ENCODE data around the gene UNK. TPM values are rescaled to one million over a fixed set of nuclear protein-coding genes. Genes with fewer than 3 reads are reported as not detected.
A peak's percentile ranks its signal among the peaks of the same experiment; 100 is the strongest.
"Not testable (repeated sequence)": the region's sequence is repeated elsewhere in the genome, so short reads cannot be mapped to it uniquely, and the experiment has no call there.

The UNK gene
- total RNA-seq, 2 experiments from 2014 or later, result 37.4 to 39.8 TPM

DNA sequence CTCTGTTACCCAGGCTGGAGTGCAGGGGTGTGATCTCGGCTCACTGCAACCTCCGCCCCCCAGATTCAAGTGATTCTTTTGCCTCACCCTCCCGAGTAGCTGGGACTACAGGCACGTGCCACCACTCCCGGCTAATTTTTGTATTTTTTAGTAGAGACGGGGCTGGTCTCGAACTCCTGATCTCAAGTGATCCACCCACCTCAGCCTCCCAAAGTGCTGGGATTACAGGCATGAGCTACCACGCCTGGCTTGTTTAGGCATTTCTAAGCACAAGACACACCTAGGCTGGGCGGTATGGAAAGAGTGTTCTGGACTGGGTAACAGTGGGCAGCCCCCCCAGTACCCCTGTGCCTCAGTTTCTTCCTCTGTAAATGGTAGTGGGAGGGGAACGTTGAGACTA, 85.6 kb downstream of the UNK start:
- POLR2A ChIA-PET, result interaction anchor here (1.7 kb wide), 1 partner anchor 15 kb away, joined by 7 read pairs; the partner anchor contains the start of gene WBP2
- not testable (repeated sequence) for H3K36me3 Mint-ChIP-seq; H3K27ac Mint-ChIP-seq; DNase-seq; H3K4me3 Mint-ChIP-seq; H3K9me3 Mint-ChIP-seq; ATAC-seq (ENCODE audit: low read depth); H3K27me3 Mint-ChIP-seq
- peaks cover 17% of the 10 kb centered on the region for H3K4me1 Mint-ChIP-seq

- H3K36me3 Mint-ChIP-seq, result peaks cover 2% of the 10 kb centered on the region
- peak; percentile 66 for DNase-seq
- no peaks in the 10 kb centered on the region for H3K27me3 Mint-ChIP-seq
- H3K9me3 Mint-ChIP-seq, result no peaks in the 10 kb centered on the region
- H3K27ac Mint-ChIP-seq, result peak overlapping the region; percentile 89
- H3K4me1 Mint-ChIP-seq, result peaks cover 25% of the 10 kb centered on the region
- POLR2A ChIA-PET, result interaction anchor here (0.9 to 2.7 kb wide), 14 partner anchors 8 to 108 kb away, joined by 3 to 16 read pairs (median 5); partner anchors contain the start of genes GALK1, TRIM65, UNC13D and WBP2
- H3K4me3 Mint-ChIP-seq, result peak overlapping the region; percentile 49
- ATAC-seq (ENCODE audit: low read depth), result peak; percentile 51
These were observed 88.1 kb downstream of the UNK start for GRCh38 chr17:75872434-75873351.

GRCh38 chr17:75873587-75874322, 89.1 kb downstream of the UNK start:
- no peak for DNase-seq
- H3K4me1 Mint-ChIP-seq, result peaks cover 28% of the 10 kb centered on the region
- H3K4me3 Mint-ChIP-seq, result no peak overlapping the region
- peaks cover under 1% of the 10 kb centered on the region for H3K27me3 Mint-ChIP-seq
- H3K36me3 Mint-ChIP-seq, result peaks cover 3% of the 10 kb centered on the region
- peak overlapping the region; percentile 89 for H3K27ac Mint-ChIP-seq
- H3K9me3 Mint-ChIP-seq, result no peaks in the 10 kb centered on the region
- no peak for ATAC-seq (ENCODE audit: low read depth)
- POLR2A ChIA-PET, result interaction anchor here (1.1 to 2.7 kb wide), 9 partner anchors 9 to 94 kb away, joined by 3 to 16 read pairs (median 8); partner anchors contain the start of genes UNC13D and WBP2

DNA sequence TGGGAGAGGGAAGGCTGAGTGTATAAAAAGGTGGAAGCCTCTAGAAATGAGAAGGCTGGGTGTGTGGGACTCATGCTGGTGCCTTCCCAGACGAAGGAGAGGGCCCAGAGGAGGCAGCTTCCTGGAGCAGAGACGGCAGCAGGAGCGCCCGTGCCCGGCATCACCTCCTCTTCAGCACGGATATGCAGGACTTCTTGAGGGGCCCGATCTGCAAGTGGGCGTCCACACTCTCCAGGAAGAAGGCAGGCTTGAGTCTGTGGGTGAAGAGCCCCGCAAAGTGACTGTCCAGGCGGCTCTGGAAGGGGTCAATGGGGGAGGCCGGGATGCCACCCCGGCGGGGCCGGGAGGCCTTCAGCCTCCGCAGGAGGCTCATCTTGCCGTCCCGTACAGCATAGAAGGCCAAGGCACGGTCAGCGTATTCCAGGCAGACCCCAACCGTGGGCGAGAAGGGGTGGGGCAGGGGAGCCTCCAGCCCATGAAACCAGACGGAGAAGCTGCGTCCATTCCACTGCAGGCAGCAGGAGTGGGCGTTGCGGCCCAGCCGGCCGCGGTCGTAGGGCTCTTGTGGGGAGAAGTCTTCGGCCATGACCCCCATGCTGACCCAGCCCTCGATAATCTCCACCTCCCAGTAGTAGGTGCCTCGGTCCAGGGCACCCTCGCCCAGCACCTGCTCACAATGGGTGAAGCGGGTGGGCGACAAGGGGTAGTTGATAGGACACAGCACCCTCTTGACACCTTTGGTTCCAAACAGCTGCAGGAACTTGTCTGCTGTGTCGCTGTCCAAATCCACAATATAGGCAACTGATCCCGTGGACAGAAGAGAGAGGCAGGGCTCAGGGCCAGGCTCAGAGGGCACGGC, 89.9 kb downstream of the UNK start:
- Mint-ChIP-seq H3K27me3 (peaks cover 7% of the 10 kb centered on the region), H3K9me3 (no peaks in the 10 kb centered on the region), H3K27ac (peak overlapping the region; percentile 45), H3K4me1 (peaks cover 30% of the 10 kb centered on the region), H3K4me3 (no peak overlapping the region), H3K36me3 (peaks cover 3% of the 10 kb centered on the region)
- DNase-seq (peak; percentile 33), ATAC-seq (ENCODE audit: low read depth) (no peak)
- POLR2A ChIA-PET, result interaction anchor here (1.3 to 5.5 kb wide), 10 partner anchors 10 to 97 kb away, joined by 3 to 68 read pairs (median 26); partner anchors contain the start of genes TRIM65, UNC13D and WBP2

Small RNAs within 50 kb of the gene (microRNA-seq; reads per million reads assigned to microRNA genes)
- gene MIR4738, result not detected

Other genes starting within 250 kb of the UNK start
- gene MYO15B, start 197.0 kb upstream of the UNK start, total RNA-seq, result 100 to 1,000 TPM; 120 to 125 TPM
- under 1 TPM; 0.26 to 0.42 TPM for gene SMIM5, start 151.4 kb upstream of the UNK start, total RNA-seq
- gene RECQL5, start 117.7 kb upstream of the UNK start, total RNA-seq, result 10 to 100 TPM; 49.8 to 50.8 TPM
- gene SAP30BP, start 117.5 kb upstream of the UNK start, total RNA-seq, result 100 to 1,000 TPM; 112 to 113 TPM
- 1 to 10 TPM; 1.0 to 1.4 TPM for gene ITGB4, start 63.3 kb upstream of the UNK start, total RNA-seq
- gene GALK1, start 19.6 kb upstream of the UNK start, total RNA-seq, result 10 to 100 TPM; 50.4 to 53.0 TPM
- gene UNC13D, start 59.6 kb downstream of the UNK start, total RNA-seq, result 100 to 1,000 TPM; 221 to 222 TPM
- gene WBP2, start 70.5 kb downstream of the UNK start, total RNA-seq, result 100 to 1,000 TPM; 107 TPM
- gene TRIM47, start 93.8 kb downstream of the UNK start, total RNA-seq, result 10 to 100 TPM; 23.2 to 27.9 TPM
- 10 to 100 TPM; 35.3 to 36.3 TPM for gene TRIM65, start 112.1 kb downstream of the UNK start, total RNA-seq
- 100 to 1,000 TPM; 111 to 119 TPM for gene MRPL38, start 120.1 kb downstream of the UNK start, total RNA-seq
- gene FBF1, start 156.2 kb downstream of the UNK start, total RNA-seq, result 10 to 100 TPM; 28.5 to 36.0 TPM
- gene ACOX1, start 194.4 kb downstream of the UNK start, total RNA-seq, result 10 to 100 TPM; 28.3 to 30.2 TPM
- 10 to 100 TPM; 15.9 to 17.1 TPM for gene TEN1, start 194.4 kb downstream of the UNK start, total RNA-seq
- gene CDK3, start 216.0 kb downstream of the UNK start, total RNA-seq, result 1 to 10 TPM; 7.5 to 8.2 TPM
- gene EVPL, start 242.5 kb downstream of the UNK start, total RNA-seq, result under 1 TPM; 0.78 to 0.85 TPM